Stimulated activated naive B cell treated with anti-CD40 and anti-IgM and Interleukin-4, amounts not matched to agents 10 μg/mL and 1 μg/mL and 100 μg/mL, for 72 hours (primary cell): Measurements from ENCODE around the gene TPI1.

Source experiments
- ATAC-seq, 2 donors: fragments of 150-1000 bp; cut with Tn5 transposase; replicated peaks; 2 replicates each; pipeline ENCODE4 v1.10.0; 2021; ENCODE audit warnings: moderate library complexity in 1 of 2
- DNase-seq: peaks from one replicate; pipeline ENCODE4 v3.0.0; 2021
- H3K27ac Mint-ChIP-seq: one replicate; pipeline ENCODE4 v1.8.0; 2022; ENCODE audit warnings: mild to moderate bottlenecking, mixed read lengths
- H3K27me3 Mint-ChIP-seq, 2 donors: one replicate each; pipeline ENCODE4 v1.8.0; 2022; ENCODE audit warnings: mixed read lengths in 2 of 2
- H3K36me3 Mint-ChIP-seq, 2 donors: one replicate each; pipeline ENCODE4 v1.8.0; 2022; ENCODE audit warnings: mixed read lengths in 2 of 2, mild to moderate bottlenecking in 1 of 2
- H3K4me1 Mint-ChIP-seq, 2 donors: one replicate each; pipeline ENCODE4 v1.8.0; 2022; ENCODE audit warnings: mixed read lengths in 2 of 2, mild to moderate bottlenecking in 1 of 2
- H3K4me3 Mint-ChIP-seq, 2 donors: one replicate each; pipeline ENCODE4 v1.8.0; 2022; ENCODE audit warnings: mild to moderate bottlenecking in 2 of 2, mixed read lengths in 2 of 2, moderate library complexity in 1 of 2
- H3K9me3 Mint-ChIP-seq, 2 donors: one replicate each; pipeline ENCODE4 v1.8.0; 2022; ENCODE audit warnings: mixed read lengths in 2 of 2, mild to moderate bottlenecking in 1 of 2

TPI1 gene

DNA sequence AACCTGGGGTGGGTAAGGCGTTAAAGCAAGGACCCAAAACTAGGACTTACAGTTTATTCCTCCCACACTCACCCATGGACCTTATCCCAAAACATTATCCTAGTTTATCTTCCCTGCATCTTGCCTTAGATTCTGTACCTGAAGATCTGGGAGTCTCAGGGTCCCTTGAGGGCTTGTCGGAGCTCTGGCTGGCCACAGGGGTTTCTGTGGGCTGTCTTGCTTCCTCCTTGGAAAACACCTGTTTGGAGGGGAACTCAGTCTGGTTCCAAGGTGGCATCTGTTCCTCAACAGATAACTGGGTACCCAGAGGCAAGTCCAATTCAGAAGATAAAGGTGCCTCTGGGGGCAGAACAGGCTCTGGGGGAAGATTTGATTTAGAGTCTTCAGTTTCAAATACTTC lies 17.9 kb upstream of the TPI1 start:
- Mint-ChIP-seq H3K9me3 (no peaks in the 10 kb centered on the region), H3K4me3 (peak overlapping the region; percentile 37 to 66), H3K4me1 (peaks cover 37 to 62% of the 10 kb centered on the region in 2 donors), H3K36me3 (peaks cover 5% of the 10 kb centered on the region in 2 donors), H3K27me3 (peaks cover 0 to 4% of the 10 kb centered on the region in 2 donors), H3K27ac (peak overlapping the region; percentile 25)
- ATAC-seq (peak in 1 of 2 donors; percentile 5), DNase-seq (peak; percentile 63)

DNA sequence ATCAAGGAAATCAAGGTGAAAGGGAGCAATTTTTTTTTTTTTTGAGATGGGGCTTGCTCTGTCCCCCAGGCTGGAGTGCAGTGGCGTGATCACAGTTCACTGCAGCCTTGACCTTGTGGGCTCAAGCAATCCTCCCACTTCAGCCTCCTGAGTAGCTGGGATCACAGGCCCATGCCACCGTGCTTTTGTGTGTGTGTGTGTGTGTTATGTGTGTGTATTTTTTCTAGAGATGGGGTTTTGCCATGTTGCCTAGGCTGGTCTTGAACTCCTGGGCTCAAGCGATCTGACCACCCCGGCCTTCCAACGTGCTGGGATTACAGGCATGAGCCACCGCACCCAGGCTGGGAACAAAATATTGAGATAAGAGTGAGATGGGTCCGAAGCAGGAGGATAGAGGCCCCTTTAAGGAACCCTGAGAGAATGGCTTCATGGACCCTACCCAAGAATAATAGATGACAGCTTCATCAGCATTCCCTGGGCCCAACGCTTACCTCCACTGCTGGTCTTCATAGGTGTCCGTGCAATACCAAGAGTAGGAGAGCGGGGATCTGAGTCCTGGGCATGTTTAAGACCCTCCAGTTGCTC lies 17.3 kb upstream of the TPI1 start:
- no peak for ATAC-seq
- H3K36me3 Mint-ChIP-seq, result peaks cover 5% of the 10 kb centered on the region in 2 donors
- H3K9me3 Mint-ChIP-seq, result no peaks in the 10 kb centered on the region
- DNase-seq, result no peak
- peak overlapping the region; percentile 69 to 87 for H3K4me3 Mint-ChIP-seq
- peaks cover 0 to 2% of the 10 kb centered on the region in 2 donors for H3K27me3 Mint-ChIP-seq
- H3K4me1 Mint-ChIP-seq, result peaks cover 37 to 62% of the 10 kb centered on the region in 2 donors
- peak overlapping the region; percentile 32 for H3K27ac Mint-ChIP-seq

DNA sequence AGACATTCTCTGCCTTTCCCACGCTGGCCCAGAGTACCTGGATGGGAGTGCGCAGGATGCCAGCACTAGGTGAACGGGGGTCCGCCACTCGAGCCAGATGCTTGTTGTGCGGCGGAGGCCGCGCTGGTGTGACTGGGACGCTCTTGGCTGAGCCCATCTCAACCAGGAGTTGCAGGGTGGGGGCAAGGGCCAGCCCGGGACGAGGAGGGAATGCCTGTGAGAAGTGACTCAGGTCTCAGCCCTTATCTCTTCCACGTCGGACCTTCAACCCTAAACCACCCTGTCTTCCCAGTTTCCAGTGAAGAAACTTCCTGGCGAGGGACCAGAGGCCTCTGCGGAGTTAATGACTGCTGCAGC lies 16.6 kb upstream of the TPI1 start:
- H3K27me3 Mint-ChIP-seq, result no peaks in the 10 kb centered on the region
- no peak for ATAC-seq
- DNase-seq, result no peak
- peaks cover 37 to 62% of the 10 kb centered on the region in 2 donors for H3K4me1 Mint-ChIP-seq
- H3K4me3 Mint-ChIP-seq, result peak overlapping the region; percentile 87 to 92
- H3K27ac Mint-ChIP-seq, result peak overlapping the region; percentile 32
- H3K9me3 Mint-ChIP-seq, result no peaks in the 10 kb centered on the region
- peaks cover 7 to 8% of the 10 kb centered on the region in 2 donors for H3K36me3 Mint-ChIP-seq

DNA sequence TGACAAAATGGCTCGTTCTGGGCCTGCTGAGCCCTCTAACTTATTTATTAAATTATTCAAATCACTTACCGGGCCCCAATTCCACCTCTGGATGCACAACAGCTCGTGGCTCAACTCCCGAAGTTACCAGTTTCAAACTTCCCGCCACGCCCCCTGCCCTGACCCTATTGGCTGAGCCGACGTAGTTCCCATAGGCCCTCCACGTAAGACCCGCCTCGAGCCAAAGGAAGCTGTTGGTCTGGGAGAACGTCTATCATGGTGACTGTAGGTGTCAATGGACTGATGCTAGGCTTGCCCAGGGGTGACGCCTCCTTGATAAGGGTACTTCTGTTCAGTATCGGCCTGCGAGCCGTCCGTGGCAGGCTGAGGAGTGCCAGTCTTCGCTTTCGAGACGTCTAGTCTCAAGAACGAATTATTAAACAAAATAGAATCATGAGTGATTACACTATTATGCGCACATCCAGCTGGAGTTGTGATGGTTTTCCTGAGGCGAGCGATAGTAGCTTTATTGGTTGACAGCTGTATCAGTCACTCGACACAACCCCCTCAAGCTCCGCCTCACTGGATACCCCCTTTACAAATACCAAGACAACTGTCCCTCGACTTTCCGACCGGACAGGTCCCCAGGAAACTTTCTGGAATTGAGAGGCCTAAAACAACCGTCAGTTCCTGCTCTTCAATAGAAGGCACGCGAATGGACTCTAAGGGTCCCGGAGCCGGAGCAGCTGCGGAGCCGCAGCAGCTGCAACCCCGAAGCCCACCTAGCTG lies 16.0 kb upstream of the TPI1 start, which contains the start of gene CDCA3:
Gene CDCA3, minus strand, starts transcription at position 134 of the 768 bp plus-strand sequence. CDS start 334 bp downstream, outside the sequence.
- peak; percentile 67 to 68 for ATAC-seq
- Mint-ChIP-seq H3K36me3 (peaks cover 12 to 13% of the 10 kb centered on the region in 2 donors), H3K27ac (peak within 1 kb of the TSS; percentile 97), H3K4me1 (peaks cover 37 to 62% of the 10 kb centered on the region in 2 donors), H3K27me3 (no peaks in the 10 kb centered on the region), H3K4me3 (peak within 1 kb of the TSS; percentile 87 to 92), H3K9me3 (no peaks in the 10 kb centered on the region)
- peak; percentile 92 for DNase-seq

DNA sequence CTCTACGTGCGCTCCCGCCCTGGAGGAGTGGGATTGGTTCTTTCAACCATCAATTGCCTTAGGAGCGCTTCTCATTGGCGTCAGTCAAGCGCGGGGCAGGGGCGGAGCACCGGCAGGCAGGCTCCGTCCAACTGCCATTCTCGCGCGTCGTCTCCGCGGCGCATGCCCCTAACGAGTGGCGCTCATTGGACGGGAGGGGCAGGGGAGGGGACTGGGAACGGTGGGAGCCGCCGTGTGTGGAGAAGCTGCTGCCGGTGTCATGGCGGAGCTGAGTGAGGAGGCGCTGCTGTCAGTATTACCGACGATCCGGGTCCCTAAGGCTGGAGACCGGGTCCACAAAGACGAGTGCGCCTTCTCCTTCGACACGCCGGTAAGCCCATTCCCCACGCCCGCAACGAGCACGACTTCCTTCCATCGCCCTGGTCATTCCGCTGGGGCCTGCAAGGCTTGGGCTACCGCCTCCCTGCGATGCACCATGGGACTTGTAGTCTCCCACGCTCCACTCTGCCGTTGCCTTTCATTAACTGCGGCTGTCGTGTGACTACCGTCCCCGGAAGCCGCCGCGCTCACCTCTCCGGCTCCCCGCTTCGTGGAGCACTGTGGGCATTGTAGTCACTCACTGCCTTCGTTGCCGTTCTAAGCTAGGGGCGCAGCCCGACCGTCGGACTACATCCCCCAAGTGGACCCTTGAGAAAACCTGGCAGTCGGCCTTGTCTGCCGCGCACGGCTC lies 15.2 kb upstream of the TPI1 start, which contains the start of gene USP5:
Gene USP5, plus strand, starts transcription at position 230 of the 730 bp plus-strand sequence. Its CDS starts 30 bp downstream, at position 260.
- no peaks in the 10 kb centered on the region for H3K27me3 Mint-ChIP-seq
- DNase-seq (peak; percentile 99), ATAC-seq (peak; percentile 81 to 84)
- peak within 1 kb of the TSS; percentile 97 for H3K27ac Mint-ChIP-seq
- H3K4me3 Mint-ChIP-seq, result peak within 1 kb of the TSS; percentile 87 to 92
- H3K9me3 Mint-ChIP-seq, result no peaks in the 10 kb centered on the region
- peaks cover 12 to 18% of the 10 kb centered on the region in 2 donors for H3K36me3 Mint-ChIP-seq
- peaks cover 37 to 62% of the 10 kb centered on the region in 2 donors for H3K4me1 Mint-ChIP-seq

DNA sequence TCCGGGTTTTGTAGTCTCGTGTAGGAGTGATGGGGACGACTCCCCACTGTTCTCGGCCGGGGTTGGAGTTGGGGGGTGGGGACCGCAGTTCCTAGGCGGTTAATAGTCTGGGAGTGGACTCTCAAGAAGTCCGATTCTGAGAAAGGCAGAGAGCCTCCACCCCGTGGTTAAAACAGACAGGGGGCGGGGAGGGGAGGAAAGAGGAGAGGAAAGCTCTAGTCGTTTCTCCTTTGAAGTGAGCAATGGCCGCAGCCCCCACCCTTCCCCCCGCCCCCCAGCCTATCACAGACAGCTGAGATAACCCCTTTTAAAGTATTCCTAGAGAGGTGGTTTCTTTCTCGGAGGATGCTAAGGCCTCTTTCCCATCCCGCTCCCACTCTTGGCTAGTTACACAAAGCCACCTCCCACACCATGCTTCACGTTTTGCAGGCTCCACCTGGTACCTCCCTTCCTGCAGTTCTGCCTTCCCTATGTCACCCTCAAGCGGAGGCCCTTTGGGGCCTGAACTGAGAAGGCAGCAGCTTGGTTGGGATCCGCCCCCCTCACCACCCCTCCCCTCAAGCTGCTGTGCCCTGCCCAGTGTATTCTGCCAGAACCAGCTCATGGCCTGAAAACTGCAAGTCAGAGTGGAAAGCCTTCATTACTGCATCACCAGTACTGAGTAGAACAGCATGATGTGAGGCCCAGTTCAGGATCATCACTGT lies 14.5 kb upstream of the TPI1 start:
- Mint-ChIP-seq H3K4me3 (peak overlapping the region; percentile 87 to 92), H3K27me3 (no peaks in the 10 kb centered on the region), H3K4me1 (peaks cover 31 to 55% of the 10 kb centered on the region in 2 donors), H3K9me3 (no peaks in the 10 kb centered on the region), H3K27ac (peak overlapping the region; percentile 97), H3K36me3 (peaks cover 19 to 26% of the 10 kb centered on the region in 2 donors)
- no peak for DNase-seq
- no peak for ATAC-seq

DNA sequence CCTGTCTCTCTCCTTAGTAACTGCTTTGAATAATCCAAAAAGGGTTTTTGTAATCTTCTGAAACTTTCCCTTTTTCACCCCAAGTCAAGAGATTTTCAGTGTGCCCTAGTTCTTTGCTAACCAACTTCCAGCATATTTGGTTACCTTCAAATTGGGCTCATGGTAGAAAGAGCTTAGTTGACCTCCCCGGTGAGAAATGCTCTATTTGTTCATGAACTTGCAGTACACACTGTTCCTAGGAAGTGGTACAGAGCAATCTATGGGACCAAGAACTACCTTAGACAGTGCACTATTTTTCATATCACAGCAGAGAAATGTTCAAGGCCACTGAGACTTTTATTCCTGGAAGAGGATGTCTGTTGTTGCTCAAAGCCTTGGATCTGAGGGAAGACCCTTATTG lies 13.7 kb upstream of the TPI1 start:
- H3K36me3 Mint-ChIP-seq, result peaks cover 24 to 34% of the 10 kb centered on the region in 2 donors
- ATAC-seq, result no peak

DNA sequence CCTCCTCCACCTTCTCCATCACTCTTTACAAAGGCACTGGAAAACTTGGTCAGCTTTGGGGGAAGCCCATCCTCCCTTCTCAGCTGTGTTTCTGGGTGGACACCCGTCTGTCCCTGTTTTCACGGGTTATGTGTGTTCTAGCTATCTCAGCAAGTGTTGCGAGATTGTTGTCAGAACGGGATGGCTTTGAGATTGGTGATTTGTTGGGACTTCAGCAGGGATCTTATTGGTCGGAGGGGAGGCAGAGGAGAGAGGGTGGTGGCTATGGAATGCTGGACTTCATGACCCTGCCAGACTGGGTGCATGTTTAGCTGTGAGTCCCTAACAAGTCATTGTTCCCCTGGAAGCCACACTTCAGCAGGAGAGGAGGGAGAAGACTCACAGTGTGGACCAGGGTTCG lies 13.3 kb upstream of the TPI1 start:
- Mint-ChIP-seq H3K27ac (no peak overlapping the region), H3K9me3 (no peaks in the 10 kb centered on the region), H3K4me1 (peaks cover 24 to 42% of the 10 kb centered on the region in 2 donors), H3K4me3 (no peak overlapping the region), H3K36me3 (peaks cover 26 to 37% of the 10 kb centered on the region in 2 donors), H3K27me3 (no peaks in the 10 kb centered on the region)
- ATAC-seq (no peak), DNase-seq (no peak)

More for the DNA sequence above, 13.7 kb upstream of the TPI1 start:
- Mint-ChIP-seq H3K27ac (peak overlapping the region; percentile 97), H3K9me3 (no peaks in the 10 kb centered on the region), H3K27me3 (no peaks in the 10 kb centered on the region), H3K4me1 (peaks cover 26 to 47% of the 10 kb centered on the region in 2 donors), H3K4me3 (peak overlapping the region; percentile 49 to 87)
- DNase-seq, result no peak

DNA sequence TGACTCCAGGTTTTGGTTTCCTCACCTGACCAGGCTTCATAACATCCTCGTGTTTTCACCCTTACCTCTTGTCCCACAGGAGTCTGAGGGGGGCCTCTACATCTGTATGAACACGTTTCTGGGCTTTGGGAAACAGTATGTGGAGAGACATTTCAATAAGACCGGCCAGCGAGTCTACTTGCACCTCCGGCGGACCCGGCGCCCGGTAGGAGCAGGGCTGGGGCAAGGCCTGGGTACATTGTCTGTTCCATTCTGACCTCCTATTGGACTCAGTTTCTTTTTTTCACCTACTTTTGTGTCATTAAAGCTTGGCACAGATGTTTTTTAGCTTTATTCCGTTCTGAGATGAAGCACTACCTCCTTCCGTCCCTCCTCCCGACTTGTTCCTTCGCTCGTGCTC lies 12.0 kb upstream of the TPI1 start:
- DNase-seq (no peak), ATAC-seq (no peak)
- peaks cover 33 to 46% of the 10 kb centered on the region in 2 donors for H3K36me3 Mint-ChIP-seq
- H3K4me3 Mint-ChIP-seq, result no peak overlapping the region
- H3K27me3 Mint-ChIP-seq, result no peaks in the 10 kb centered on the region
- H3K9me3 Mint-ChIP-seq, result no peaks in the 10 kb centered on the region
- no peak overlapping the region for H3K27ac Mint-ChIP-seq
- peaks cover 14 to 30% of the 10 kb centered on the region in 2 donors for H3K4me1 Mint-ChIP-seq

DNA sequence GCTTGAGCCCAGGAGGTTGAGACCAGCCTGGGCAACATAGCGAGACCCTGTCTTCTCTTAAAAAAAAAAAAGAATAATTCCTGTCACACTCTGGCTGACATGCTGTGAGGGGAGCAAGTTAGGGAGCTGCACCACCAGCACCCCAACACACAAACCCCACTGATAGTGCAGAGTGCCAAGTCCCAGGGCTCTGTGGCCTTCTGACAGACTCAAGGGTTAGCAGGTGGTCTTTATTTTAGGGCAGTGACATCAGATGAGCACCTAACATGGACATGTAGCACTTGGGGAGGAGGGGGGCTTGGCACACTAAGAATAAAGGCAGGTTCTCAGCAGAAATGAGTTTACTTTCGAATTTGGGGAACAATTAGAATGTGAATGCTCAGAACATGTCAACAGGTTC lies 8.5 kb upstream of the TPI1 start:
- peaks cover 56 to 72% of the 10 kb centered on the region in 2 donors for H3K36me3 Mint-ChIP-seq
- no peak overlapping the region for H3K27ac Mint-ChIP-seq
- ATAC-seq, result no peak

DNA sequence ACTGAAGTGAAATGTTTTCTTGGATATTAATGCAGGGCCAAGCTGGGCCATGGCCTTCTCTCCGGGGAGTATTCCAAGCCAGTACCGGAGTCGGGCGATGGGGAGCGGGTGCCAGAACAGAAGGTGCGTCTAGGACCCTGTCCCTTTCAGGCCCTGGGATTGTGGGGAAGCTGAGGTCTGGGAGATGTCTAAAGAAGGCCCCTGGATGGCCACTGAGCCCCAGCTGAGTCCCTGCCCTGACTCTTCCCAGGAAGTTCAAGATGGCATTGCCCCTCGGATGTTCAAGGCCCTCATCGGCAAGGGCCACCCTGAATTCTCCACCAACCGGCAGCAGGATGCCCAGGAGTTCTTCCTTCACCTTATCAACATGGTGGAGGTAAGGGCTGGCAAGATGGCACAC lies 7.2 kb upstream of the TPI1 start:
- Mint-ChIP-seq H3K27me3 (no peaks in the 10 kb centered on the region), H3K4me1 (no peaks in the 10 kb centered on the region), H3K9me3 (no peaks in the 10 kb centered on the region), H3K27ac (no peak overlapping the region), H3K36me3 (peaks cover 60 to 79% of the 10 kb centered on the region in 2 donors), H3K4me3 (no peak overlapping the region)
- DNase-seq, result no peak
- no peak for ATAC-seq

More for the DNA sequence above, 8.5 kb upstream of the TPI1 start:
- no peak for DNase-seq
- H3K4me3 Mint-ChIP-seq, result no peak overlapping the region
- H3K9me3 Mint-ChIP-seq, result no peaks in the 10 kb centered on the region
- H3K4me1 Mint-ChIP-seq, result peaks cover 4 to 5% of the 10 kb centered on the region in 2 donors
- no peaks in the 10 kb centered on the region for H3K27me3 Mint-ChIP-seq

DNA sequence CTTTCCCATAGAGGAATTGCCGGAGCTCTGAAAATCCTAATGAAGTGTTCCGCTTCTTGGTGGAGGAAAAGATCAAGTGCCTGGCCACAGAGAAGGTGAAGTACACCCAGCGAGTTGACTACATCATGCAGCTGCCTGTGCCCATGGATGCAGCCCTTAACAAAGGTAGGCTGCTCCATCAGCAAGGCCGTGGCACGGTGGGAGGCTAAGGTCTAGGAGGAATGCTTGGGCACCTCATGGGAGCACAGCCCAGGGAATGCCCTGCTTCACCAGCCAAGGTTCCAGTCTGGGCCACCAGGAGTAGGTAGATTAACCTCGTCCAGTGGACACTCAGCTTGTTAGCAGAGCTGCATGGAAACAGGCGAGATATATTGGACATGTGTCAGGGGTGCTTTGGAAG lies 6.4 kb upstream of the TPI1 start:
- Mint-ChIP-seq H3K4me3 (no peak overlapping the region), H3K36me3 (peaks cover 55 to 83% of the 10 kb centered on the region in 2 donors), H3K27ac (peak overlapping the region; percentile 48), H3K9me3 (no peaks in the 10 kb centered on the region), H3K4me1 (no peaks in the 10 kb centered on the region), H3K27me3 (no peaks in the 10 kb centered on the region)
- DNase-seq, result no peak
- no peak for ATAC-seq

DNA sequence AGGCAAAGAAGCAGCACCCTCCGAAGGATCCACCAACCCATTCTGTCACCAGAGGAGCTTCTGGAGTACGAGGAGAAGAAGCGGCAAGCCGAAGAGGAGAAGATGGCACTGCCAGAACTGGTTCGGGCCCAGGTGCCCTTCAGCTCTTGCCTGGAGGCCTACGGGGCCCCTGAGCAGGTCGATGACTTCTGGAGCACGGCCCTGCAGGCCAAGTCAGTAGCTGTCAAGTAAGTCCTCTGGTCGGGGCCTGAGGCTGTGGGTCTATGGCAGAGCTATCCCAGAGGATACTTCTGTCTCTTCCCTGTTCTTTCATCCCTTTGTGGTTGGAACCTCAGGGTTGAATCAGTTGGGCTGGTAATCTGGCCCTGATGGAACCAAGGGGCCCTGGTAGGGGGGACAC lies 5.9 kb upstream of the TPI1 start:
- DNase-seq (no peak), ATAC-seq (no peak)
- Mint-ChIP-seq H3K36me3 (peaks cover 53 to 83% of the 10 kb centered on the region in 2 donors), H3K27ac (no peak overlapping the region), H3K4me1 (peaks cover under 1 to 2% of the 10 kb centered on the region in 2 donors), H3K4me3 (no peak overlapping the region), H3K27me3 (no peaks in the 10 kb centered on the region), H3K9me3 (no peaks in the 10 kb centered on the region)

DNA sequence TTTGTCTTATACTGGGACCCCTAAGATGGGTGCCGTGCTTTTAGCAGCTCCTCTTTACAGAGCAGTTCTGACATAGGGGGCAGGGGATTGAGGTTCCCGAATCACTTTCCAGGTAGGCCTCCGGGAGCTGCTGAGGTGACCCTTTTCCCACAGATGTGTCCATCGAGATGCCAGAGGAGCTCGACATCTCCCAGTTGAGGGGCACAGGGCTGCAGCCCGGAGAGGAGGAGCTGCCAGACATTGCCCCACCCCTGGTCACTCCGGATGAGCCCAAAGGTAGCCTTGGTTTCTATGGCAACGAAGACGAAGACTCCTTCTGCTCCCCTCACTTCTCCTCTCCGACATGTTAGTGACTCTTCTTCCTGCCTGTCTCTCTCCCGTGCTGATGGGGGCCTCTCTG lies 4.3 kb upstream of the TPI1 start:
- no peak overlapping the region for H3K27ac Mint-ChIP-seq

More for the DNA sequence above, 4.3 kb upstream of the TPI1 start:
- no peak overlapping the region for H3K4me3 Mint-ChIP-seq
- DNase-seq (no peak), ATAC-seq (no peak)
- H3K27me3 Mint-ChIP-seq, result no peaks in the 10 kb centered on the region
- no peaks in the 10 kb centered on the region for H3K9me3 Mint-ChIP-seq
- peaks cover 6 to 12% of the 10 kb centered on the region in 2 donors for H3K4me1 Mint-ChIP-seq
- H3K36me3 Mint-ChIP-seq, result peaks cover 47 to 75% of the 10 kb centered on the region in 2 donors
